Measurements from ENCODE around the gene OR4K5.
"Not testable (repeated sequence)": the region's sequence is repeated elsewhere in the genome, so short reads cannot be mapped to it uniquely, and the experiment has no call there.

The OR4K5 gene, protein sequence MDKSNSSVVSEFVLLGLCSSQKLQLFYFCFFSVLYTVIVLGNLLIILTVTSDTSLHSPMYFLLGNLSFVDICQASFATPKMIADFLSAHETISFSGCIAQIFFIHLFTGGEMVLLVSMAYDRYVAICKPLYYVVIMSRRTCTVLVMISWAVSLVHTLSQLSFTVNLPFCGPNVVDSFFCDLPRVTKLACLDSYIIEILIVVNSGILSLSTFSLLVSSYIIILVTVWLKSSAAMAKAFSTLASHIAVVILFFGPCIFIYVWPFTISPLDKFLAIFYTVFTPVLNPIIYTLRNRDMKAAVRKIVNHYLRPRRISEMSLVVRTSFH

DNA sequence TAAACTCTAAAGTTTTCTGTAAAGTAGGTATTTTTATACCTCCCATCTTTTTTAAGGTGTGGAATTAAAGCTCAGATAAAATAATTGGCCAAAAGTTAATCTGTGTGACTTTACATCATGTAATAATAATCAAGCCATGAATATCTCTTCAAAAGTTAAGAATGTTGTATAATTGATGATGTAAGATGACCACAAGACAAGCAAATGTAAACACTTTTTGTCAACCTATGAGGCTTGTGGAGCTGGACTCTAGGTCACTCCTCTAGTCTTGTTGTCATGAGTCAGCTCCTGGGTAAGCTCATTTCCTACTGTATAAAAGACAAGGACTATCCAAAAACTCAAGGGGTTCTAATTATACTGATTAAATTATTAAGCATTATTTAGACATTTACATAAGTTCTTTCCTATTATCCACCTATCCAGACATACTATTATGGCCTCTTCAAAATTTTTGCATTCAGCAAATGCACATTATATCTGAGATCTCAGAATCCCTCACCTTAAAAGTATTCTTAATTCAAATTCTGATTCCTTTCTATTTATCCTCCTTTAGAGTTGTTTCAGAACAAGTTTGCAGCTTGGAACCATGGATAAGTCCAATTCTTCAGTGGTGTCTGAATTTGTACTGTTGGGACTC lies at the start of gene OR4K5:
Gene OR4K5 (plus strand): TSS at position 587 of the 637 bp plus-strand sequence. CDS start 0 bp downstream, at position 587.
- DNase-seq (ENCODE audit: low read depth in 2 of 3, low spot score in 2 of 3) = no peak

DNA sequence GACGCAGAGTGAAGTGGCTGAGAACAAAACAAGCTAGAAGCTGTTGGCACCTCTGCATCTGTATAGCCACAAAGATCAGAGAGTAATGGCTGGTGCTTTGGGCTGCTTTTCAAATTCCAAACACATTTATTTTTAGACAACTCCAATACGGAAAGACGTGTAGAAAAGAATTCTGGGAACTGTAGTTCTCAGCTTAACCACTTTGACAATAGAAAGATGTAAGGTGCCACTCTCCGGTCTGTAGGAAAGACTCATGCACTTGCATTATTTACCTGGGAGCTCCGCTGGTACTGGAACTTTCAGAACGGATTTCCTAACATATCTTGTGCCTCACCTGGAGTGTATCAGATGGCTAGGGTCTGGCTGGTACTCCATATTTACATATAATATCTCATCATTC lies 47.2 kb upstream of the OR4K5 start:
- no peak for DNase-seq (ENCODE audit: low read depth in 2 of 3, low spot score in 2 of 3)

DNA sequence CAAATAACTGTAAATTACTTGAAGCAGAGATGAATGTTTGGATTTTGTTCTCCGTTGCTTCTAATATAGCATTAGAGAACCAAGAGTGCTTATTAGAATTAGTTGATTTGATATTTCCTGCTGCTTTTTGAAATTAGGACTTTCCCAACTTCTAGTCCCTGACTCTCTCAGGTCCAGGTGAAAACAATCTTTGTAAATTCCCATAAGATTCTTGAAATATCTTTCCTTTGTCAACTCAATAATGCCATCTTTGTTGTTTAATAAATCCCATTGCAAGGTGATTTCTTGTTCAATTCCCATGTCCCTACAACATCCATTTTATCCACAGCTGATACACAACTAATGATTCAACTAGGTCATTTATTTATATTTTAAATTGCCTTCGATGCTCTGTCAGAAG lies 45.6 kb upstream of the OR4K5 start, which contains the start of gene OR4K2:
Gene OR4K2 (plus strand): TSS at position 301 of the 400 bp plus-strand sequence. CDS start 1,126 bp downstream, outside the sequence.
- DNase-seq (ENCODE audit: low read depth in 2 of 3, low spot score in 2 of 3) = no peak

DNA sequence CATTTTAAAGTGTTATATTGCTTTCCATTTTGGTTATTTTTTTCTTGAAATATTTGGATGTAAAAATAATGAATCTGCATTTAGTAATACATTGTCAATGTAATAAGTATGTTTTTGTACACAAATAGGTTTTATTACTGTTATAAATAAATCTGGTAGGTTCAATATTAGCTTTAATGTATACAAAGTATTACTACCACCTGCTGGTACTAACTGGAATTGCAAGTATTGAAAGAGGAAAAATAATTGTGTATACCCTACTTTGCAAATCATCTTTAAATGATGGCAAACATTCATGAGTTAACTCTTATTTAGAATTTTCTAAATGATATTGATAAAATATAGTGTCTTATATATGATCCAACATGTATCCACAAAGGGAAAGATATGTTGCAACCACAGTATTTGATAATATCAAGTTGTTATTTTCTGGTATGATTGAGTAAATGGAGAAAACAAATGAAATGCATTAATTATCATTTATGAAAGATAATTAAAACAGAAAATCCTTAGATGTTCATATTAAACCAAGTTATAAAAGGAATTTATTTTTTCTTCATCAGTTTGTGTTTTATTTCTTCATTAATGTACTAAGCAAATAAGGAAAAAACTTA lies 42.3 kb upstream of the OR4K5 start:
- no peak for DNase-seq (ENCODE audit: low read depth in 2 of 3, low spot score in 2 of 3)

DNA sequence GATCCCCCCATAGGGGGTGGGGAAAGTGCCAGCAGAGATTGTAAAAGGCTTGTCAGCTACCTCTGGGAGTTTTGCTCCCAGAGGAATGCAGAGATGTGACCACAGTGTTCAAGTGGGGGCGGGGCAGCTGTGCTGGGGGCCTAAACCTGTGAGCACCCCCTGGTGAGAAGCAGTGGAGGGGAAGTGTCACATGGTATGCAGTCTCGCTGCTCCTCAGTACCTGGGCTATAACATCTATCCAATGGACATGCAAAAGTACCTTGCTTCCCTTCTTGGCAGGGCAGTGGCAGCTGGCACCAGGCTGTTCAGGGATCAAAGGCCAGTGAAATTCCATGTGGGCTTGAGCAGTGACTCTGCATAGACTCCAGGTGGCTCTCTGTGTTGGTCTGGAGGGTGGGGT lies 25.1 kb upstream of the OR4K5 start:
- no peak for DNase-seq (ENCODE audit: low read depth in 2 of 3, low spot score in 2 of 3)

DNA sequence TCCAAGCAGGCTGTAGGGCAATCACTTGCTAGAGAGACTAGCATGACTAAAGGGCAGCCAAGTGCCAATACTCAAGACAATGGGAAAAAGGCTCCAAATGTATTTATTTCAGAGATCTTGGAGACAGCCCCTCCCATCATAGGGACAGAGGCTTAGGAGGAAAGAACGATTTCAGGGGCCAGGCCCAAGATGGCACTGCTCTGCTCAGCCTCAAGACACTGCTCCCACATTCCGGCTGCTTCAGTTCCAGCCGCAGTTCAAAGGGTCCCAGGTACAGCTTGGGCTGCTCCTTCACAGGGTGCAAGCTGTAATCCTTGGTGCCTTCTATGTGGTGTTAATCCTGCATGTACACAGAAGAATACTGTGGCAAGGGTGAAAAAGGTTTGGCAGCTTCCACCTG lies 19.4 kb upstream of the OR4K5 start:
- no peak for DNase-seq (ENCODE audit: low read depth in 2 of 3, low spot score in 2 of 3)

DNA sequence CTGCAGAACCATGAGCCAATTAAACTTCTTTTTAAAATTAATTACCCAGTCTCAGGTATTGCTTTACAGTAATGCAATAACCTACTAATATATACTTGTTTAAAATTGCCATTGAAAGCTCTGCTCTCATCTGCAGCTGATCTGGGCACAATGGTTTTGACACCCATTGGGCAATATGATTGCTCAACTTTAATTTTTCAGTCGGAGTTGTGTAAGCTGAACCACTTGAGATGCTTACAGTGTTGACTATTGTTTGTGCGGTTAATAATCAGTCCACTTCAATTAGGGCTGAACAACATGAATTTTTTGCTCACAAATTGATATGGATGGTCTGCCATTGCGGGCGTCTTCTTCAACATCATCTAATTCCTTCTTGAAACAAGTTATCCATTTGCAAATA lies 18.0 kb upstream of the OR4K5 start:
- no peak for DNase-seq (ENCODE audit: low read depth in 2 of 3, low spot score in 2 of 3)

DNA sequence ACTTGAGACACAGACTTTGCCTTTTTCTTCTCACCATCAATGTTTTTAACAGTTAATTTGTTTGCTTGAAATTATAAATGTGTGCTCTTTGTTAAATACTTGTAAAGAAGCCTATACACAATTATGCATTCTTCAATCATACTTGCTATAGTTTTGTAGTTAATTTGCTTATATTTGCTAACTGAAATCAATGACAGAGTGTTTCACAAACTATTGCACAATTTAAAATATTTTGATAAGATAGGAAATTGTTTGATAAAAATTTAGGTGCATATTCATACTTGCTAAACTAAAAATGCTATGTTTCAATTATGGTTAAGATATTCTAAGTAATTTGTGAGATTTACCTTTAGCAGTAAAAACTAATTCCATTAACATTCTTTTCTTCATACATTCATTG lies 13.7 kb upstream of the OR4K5 start:
- no peak for DNase-seq (ENCODE audit: low read depth in 2 of 3, low spot score in 2 of 3)

DNA sequence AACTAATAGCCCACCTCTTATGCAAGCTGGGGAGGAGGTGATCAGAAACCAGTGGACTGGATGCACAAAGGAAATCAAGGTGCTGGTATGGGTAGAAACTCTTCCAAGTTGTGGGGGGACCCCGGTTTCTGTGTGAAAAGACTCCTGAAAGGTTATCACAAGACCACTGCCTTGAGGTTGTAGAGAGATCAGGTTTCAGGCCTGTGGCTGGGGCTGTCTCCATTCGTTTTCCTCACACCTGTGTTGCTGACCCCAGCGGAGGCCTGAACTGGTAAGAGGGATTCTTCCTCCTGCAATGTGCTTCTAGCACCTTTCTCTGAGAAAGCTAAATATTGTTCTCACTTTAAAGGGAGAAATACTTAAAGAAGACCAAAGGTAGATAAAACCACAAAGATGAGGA lies 9.3 kb upstream of the OR4K5 start:
- no peak for DNase-seq (ENCODE audit: low read depth in 2 of 3, low spot score in 2 of 3)

DNA sequence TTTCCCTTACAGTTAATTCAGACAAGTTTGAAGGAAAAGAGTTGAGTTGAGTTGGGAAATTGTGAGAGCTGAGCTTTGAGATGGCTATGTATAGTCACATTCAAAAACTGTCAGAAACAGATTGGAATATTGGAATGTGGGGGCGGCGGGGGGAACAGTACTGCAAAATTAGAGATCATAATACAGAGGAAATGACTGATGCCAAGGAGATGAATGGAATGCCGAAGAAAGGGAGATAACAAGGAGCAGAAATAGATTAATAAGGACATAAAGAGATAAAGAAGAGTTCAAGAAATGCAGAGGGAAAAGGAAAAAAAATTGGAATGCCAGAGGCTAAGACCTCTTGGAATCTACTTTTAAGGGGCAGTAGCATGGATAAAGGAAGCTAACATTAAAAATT lies 3.2 kb upstream of the OR4K5 start:
- no peak for DNase-seq (ENCODE audit: low read depth in 2 of 3, low spot score in 2 of 3)

DNA sequence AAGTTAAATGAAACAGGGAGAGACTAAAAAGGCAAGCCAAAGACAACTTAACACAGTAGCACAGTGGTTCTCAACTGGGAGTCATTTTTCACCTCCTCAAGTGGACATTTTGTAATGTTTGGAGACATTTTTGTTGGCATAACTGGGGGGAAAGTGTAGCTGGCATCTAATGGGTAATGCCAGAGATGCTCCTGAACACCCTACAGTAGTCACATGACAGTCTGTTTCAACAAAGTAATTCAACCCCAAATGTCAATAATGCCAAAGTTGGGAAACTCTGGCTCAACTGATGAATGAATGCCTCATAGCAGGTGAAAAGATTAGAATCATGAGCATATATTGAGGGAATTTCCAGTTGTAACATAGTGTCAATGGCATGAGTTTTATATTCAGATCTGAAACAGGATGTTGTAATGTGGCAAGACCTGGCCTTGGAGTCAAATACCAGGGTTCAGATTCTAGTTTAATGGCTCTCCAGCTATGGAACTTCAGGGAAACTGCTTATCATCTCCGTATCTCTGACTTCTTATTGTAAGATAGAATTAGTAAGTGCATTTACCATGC lies 2.4 kb upstream of the OR4K5 start:
- DNase-seq (ENCODE audit: low read depth in 2 of 3, low spot score in 2 of 3) = no peak

DNA sequence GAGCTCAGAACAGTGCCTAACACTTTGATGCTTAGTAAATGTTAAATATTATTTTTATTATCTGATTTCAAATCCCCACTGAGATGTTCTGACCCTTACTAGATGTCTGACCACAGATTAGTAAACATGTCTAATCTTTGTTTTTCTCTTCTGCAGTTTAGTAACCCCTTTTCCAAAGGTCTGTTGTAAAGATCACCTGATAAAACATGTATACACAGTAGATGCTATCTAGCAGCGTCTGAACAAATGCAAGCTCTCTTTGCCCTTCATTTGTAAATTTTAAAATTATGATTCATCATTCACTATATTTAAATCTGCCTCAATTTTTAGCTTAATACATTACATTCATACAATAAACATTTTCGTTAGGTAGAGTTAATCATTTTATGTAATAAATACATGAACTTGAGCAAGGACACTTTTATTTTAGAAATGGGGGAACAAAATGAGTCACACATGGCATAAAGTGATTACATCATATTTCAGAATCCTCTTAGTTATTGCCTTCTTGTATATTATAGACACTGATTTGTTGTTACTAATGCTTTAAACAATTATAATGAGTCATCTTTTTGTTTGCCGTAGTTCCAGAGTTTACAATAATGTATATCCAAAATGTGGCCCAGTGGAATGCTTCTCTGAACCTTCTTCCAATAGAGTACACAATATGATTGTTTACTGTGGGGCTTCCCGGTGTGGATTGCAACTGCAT lies 1.7 kb upstream of the OR4K5 start:
- no peak for DNase-seq (ENCODE audit: low read depth in 2 of 3, low spot score in 2 of 3)

DNA sequence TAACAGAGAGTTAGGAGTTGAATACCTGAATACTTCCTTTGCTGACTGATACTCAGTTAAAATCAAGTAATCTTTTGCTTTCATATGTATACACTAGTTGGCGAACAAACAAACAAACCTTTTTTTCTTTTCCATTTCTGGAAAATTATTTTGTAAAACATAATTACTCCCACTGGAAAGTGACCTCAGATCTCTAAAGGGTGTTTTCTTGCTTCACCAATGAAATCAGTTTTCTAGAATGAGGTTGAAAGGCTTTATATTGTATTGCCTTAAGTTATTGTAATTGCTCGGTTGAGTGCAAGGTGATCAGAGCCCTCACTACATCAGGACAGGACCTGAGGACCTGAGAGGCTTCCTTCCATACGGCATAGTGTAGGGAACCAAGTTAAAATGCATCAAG lies 10.2 kb downstream of the OR4K5 start, which contains the start of gene OR4K1:
Gene OR4K1 (plus strand): TSS at position 301 of the 400 bp plus-strand sequence. CDS start 4,750 bp downstream, outside the sequence.
- no peak for DNase-seq (ENCODE audit: low read depth in 2 of 3, low spot score in 2 of 3)

DNA sequence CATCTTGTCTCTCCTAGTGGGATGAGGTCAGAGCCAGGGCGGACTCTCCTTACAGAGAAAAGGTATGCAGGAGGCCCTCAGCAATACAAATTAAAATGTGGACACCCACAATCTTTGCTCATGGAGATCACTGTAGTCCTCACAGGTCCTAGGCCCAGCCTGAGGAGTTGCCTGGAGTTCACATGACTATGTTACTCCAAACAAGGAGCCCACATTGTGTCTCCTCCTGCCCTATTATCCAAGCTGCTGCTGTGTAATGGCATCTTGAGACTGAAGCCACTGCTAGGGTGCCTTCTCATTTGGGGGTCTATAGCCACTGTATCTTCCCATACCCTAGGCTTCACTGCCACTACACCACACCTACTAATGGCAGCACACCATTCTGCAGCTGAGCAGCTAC lies 21.3 kb downstream of the OR4K5 start:
- no peak for DNase-seq (ENCODE audit: low read depth in 2 of 3, low spot score in 2 of 3)

DNA sequence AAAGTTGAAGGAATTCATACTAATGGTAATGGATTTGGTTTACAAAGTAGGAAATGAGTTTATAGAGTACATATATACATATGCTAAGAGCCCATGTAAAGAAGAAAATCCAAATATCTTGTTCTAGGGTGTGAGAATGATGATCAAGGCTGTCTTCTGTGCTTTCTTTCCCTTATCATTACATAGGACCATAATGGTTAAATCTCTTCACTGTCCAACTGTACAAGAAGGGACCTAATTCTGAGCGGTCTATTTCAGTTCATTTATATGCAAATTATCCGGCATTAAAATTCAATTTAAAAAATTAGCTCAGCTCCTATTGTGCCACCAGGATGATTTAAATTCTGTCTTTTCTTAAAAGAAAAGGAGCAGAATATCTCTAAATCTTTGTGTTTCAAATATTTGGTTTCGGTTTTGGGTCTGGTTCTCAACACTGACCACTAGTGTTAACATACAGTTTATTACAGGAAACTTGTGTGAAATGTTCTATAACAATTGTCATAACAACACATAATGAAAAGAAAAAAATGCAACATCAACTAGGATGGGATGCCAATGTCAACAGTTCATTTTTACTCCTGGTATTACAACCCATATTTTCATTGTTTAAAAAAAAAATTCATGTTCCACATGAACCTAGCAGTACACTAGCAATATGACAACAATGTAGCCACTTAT lies 27.1 kb downstream of the OR4K5 start:
- no peak for DNase-seq (ENCODE audit: low read depth in 2 of 3, low spot score in 2 of 3)

DNA sequence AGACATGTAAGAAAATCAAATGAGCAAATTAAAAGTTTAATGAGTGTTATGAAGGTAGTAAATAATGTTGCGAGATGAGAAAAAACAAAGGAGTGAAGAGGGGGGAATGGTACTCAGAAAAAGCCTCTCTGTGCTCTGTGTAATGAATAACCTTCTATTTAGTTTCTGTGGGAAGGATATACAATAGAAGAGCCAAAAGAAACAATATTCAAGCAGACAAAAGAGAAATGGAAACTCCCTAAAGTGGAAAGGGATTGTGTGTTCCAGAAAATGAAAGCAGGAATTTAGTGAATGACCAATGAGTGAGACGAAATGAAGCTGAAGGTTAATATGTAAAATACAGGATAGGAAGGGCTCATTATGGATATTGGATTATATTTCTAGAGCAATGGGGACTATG lies 28.8 kb downstream of the OR4K5 start:
- DNase-seq (ENCODE audit: low read depth in 2 of 3, low spot score in 2 of 3) = no peak

DNA sequence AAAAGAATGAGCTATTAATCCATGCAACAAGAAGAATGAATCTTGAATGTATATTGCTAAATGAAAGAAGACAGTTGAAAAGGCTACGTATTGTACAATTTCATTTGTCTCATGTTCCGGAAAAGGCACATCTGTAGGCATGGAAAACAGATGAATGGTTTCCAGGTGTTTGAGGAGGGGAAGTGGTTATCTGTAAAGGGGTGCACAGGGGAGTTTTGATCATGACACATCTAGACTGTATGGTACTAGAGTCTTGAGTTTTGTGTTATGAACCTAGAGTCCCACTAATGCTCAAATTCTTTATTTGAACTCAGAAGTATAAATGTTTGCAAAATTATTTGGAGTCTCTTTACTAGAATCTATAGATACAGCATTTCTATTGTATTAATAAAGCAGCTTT lies 49.3 kb downstream of the OR4K5 start:
- DNase-seq (ENCODE audit: low read depth in 2 of 3, low spot score in 2 of 3) = not testable (repeated sequence)

Data from activated CD8-positive, alpha-beta memory T cell treated with anti-CD3 and anti-CD28 coated beads for 48 hours (primary cell).